Measurements from ENCODE around the gene KRTAP4-9.

GRCh38 chr17:41145261-41145660 lies 40.1 kb downstream of the KRTAP4-9 start:
- TF ChIP-seq POLR2A (IDR thresholded peaks at IDR 0.05): no peak
- TF ChIP-seq CTCF (IDR thresholded peaks at IDR 0.05): no peak
- no peak for TF ChIP-seq POLR2AphosphoS5 (IDR thresholded peaks at IDR 0.05)
- no peak for TF ChIP-seq EP300 (IDR thresholded peaks at IDR 0.05)

Measured in suprapubic skin (tissue), 4 donors.